Measurements from ENCODE around the gene KCNJ4.

The KCNJ4 gene

GRCh38 chr22:38455076-38455529 is at the start of gene KCNJ4:
Gene KCNJ4, minus strand, starts transcription at chr22:38455199. Its CDS starts 27,067 bp downstream, at chr22:38428132.
- DNase-seq = no peak

GRCh38 chr22:38503021-38503420 is 48.0 kb upstream of the KCNJ4 start:
- no peak for DNase-seq

- no peak for DNase-seq
Observed at GRCh38 chr22:38501797-38502672, 47.0 kb upstream of the KCNJ4 start.

GRCh38 chr22:38497869-38498268 is 42.9 kb upstream of the KCNJ4 start:
- DNase-seq = no peak

- DNase-seq = no peak
Observed at GRCh38 chr22:38494939-38495338, 39.9 kb upstream of the KCNJ4 start.

GRCh38 chr22:38494498-38494897 is 39.5 kb upstream of the KCNJ4 start:
- DNase-seq = no peak

- no peak for DNase-seq
Observed at GRCh38 chr22:38491707-38492348, 36.8 kb upstream of the KCNJ4 start.

GRCh38 chr22:38490915-38491314 is 35.9 kb upstream of the KCNJ4 start:
- no peak for DNase-seq

- DNase-seq = no peak
Observed at GRCh38 chr22:38490475-38490874, 35.5 kb upstream of the KCNJ4 start.

- DNase-seq = no peak
Observed at GRCh38 chr22:38489561-38490145, 34.7 kb upstream of the KCNJ4 start.

GRCh38 chr22:38489142-38489541 is 34.1 kb upstream of the KCNJ4 start:
- no peak for DNase-seq

- DNase-seq = no peak
Observed at GRCh38 chr22:38487946-38488345, 32.9 kb upstream of the KCNJ4 start.

GRCh38 chr22:38485783-38486182 is 30.8 kb upstream of the KCNJ4 start:
- DNase-seq = no peak

- DNase-seq = no peak
Observed at GRCh38 chr22:38484244-38484643, 29.2 kb upstream of the KCNJ4 start.

- no peak for DNase-seq
Observed at GRCh38 chr22:38482662-38483308, 27.8 kb upstream of the KCNJ4 start.

- DNase-seq = no peak
Observed at GRCh38 chr22:38481871-38482332, 26.9 kb upstream of the KCNJ4 start.

- no peak for DNase-seq
Observed at GRCh38 chr22:38481162-38481870, 26.3 kb upstream of the KCNJ4 start.

GRCh38 chr22:38479096-38479837 is 24.3 kb upstream of the KCNJ4 start:
- no peak for DNase-seq

GRCh38 chr22:38477585-38477984 is 22.6 kb upstream of the KCNJ4 start:
- no peak for DNase-seq

- no peak for DNase-seq
Observed at GRCh38 chr22:38474003-38474607, 19.1 kb upstream of the KCNJ4 start.

- no peak for DNase-seq
Observed at GRCh38 chr22:38471237-38471636, 16.2 kb upstream of the KCNJ4 start.
